HG03196 (cell line): ENCODE data around the gene SAXO2.
"Not testable (repeated sequence)": the region's sequence is repeated elsewhere in the genome, so short reads cannot be mapped to it uniquely, and the experiment has no call there.

Experiments used
- ATAC-seq: cut with Tn5 transposase; IDR thresholded peaks from one replicate; pipeline ENCODE4 v1.9.1; 2021; ENCODE audit not compliant: unreplicated experiment

The SAXO2 gene

GRCh38 chr15:82332711-82333602 is 70.3 kb downstream of the SAXO2 start:
- not testable (repeated sequence) for ATAC-seq

- ATAC-seq = not testable (repeated sequence)
These were observed 71.3 kb downstream of the SAXO2 start for GRCh38 chr15:82333603-82334553.
